Endothelial cell of umbilical vein (primary cell): Measurements from ENCODE around the gene DSEL. TPM values are rescaled to one million over a fixed set of nuclear protein-coding genes. Genes with fewer than 3 reads are reported as not detected.

Source experiments
- BruUV-seq: library from RNA; stranded (reverse); fragments of 400-500 nt; replicated peaks from 2 replicates; lab custom pipeline; 2021; lab: Mats Ljungman, UMichigan
- CTCF ChIA-PET: fragments of 300-600, 350-600 bp; sonication (Branson Sonifier 250); formaldehyde crosslinking; loops from one replicate; lab custom pipeline; 2021; ENCODE audit warnings: antibody characterized with exemption, inconsistent platforms; lab: Charles Lee
- POLR2A ChIA-PET: fragments of 300-600, 350-600 bp; sonication (Branson Sonifier 250); formaldehyde crosslinking; loops from one replicate; lab custom pipeline; 2021; ENCODE audit warnings: antibody characterized with exemption, inconsistent platforms; lab: Charles Lee
- DNase-seq: peaks from one replicate; pipeline ENCODE4 v3.0.0-alpha.2; 2011; ENCODE audit warnings: low read depth, low spot score
- FAIRE-seq: peaks from 2 replicates; lab custom pipeline; 2011; peaks lifted over from hg19 to GRCh38; lab: Jason Lieb, UNC
- H2AFZ ChIP-seq: 2 replicates; pipeline ENCODE4 v1.6.0; 2012; ENCODE audit warnings: low read depth, low read length, control low read depth, inconsistent platforms
- H3K27ac ChIP-seq: 2 replicates; pipeline ENCODE4 v1.5.1; 2011; ENCODE audit warnings: low read depth, mild to moderate bottlenecking, control low read depth, low read length, moderate library complexity; ENCODE audit not compliant: insufficient read depth
- H3K27me3 ChIP-seq, 2 experiments: 2 replicates each; pipeline versions ENCODE4 v1.6.0 to v1.6.1; 2011; ENCODE audit warnings: low read length in 2 of 2, mixed read lengths in 1 of 2; ENCODE audit not compliant: control insufficient read depth in 2 of 2, insufficient read depth in 2 of 2
- H3K36me3 ChIP-seq, 2 experiments: 2 replicates in 1 of 2; 3 replicates in 1 of 2; pipeline ENCODE4 v1.5.1; 2011; ENCODE audit warnings: low read length in 2 of 2, mild to moderate bottlenecking in 1 of 2, moderate library complexity in 1 of 2; ENCODE audit not compliant: control insufficient read depth in 2 of 2, insufficient read depth in 2 of 2; ENCODE audit errors: extremely low read depth in 1 of 2
- H3K4me1 ChIP-seq: 3 replicates; pipeline ENCODE4 v1.5.1; 2011; ENCODE audit warnings: mild to moderate bottlenecking, low read length; ENCODE audit not compliant: control insufficient read depth, insufficient read depth; ENCODE audit errors: extremely low read depth
- H3K4me2 ChIP-seq: 2 replicates; pipeline ENCODE4 v1.6.1; 2011; ENCODE audit warnings: low read length, control low read depth, mixed read lengths; ENCODE audit not compliant: insufficient read depth
- H3K4me3 ChIP-seq, 3 experiments: fragments of 200-600 bp in 1 of 3; sonication (generic), shearing (Covaris generic) in 1 of 3; replicated peaks in 1 of 3; 2 replicates each; pipeline ENCODE4 v1.5.1; 2011 to 2016; ENCODE audit warnings: control low read depth in 3 of 3, low read length in 3 of 3, mild to moderate bottlenecking in 2 of 3, inconsistent platforms in 1 of 3, low read depth in 1 of 3, moderate library complexity in 1 of 3; ENCODE audit not compliant: insufficient read depth in 1 of 3
- H3K79me2 ChIP-seq: 2 replicates; pipeline ENCODE4 v1.6.0; 2012; ENCODE audit warnings: low read length, inconsistent platforms; ENCODE audit not compliant: control insufficient read depth, insufficient read depth
- H3K9ac ChIP-seq: replicated peaks from 2 replicates; pipeline ENCODE3; 2011; ENCODE audit warnings: low read length, control low read depth; ENCODE audit not compliant: insufficient read depth; ENCODE audit errors: extremely low read depth
- H3K9me1 ChIP-seq: replicated peaks from 3 replicates; pipeline ENCODE4 v1.6.0; 2011; ENCODE audit warnings: mild to moderate bottlenecking, low read length; ENCODE audit not compliant: control insufficient read depth, insufficient read depth; ENCODE audit errors: extremely low read depth
- H3K9me3 ChIP-seq: replicated peaks from 2 replicates; pipeline ENCODE4 v1.5.1; 2012; ENCODE audit warnings: low read length, inconsistent platforms; ENCODE audit not compliant: control insufficient read depth, insufficient read depth
- H4K20me1 ChIP-seq: replicated peaks from 2 replicates; pipeline ENCODE3; 2011; ENCODE audit warnings: mild to moderate bottlenecking, low read length; ENCODE audit not compliant: control insufficient read depth, insufficient read depth; ENCODE audit errors: extremely low read depth
- CTCF ChIP-seq, 2 donors: IDR thresholded peaks; 1 replicate in 1 of 2; 2 replicates in 1 of 2; pipeline ENCODE4 v1.5.1; 2011; ENCODE audit warnings: low read length in 2 of 2, mild to moderate bottlenecking in 2 of 2, moderate library complexity in 2 of 2, control low read depth in 1 of 2, inconsistent platforms in 1 of 2, low read depth in 1 of 2; ENCODE audit not compliant: insufficient read depth in 1 of 2; ENCODE audit errors: extremely low read depth in 1 of 2
- FOS ChIP-seq: IDR thresholded peaks from 2 replicates; pipeline ENCODE4 v1.6.1; 2011; ENCODE audit warnings: mild to moderate bottlenecking, low read length, moderate library complexity, borderline replicate concordance; ENCODE audit not compliant: insufficient read depth
- MYC ChIP-seq: IDR thresholded peaks from one replicate; pipeline ENCODE4 v1.6.1; 2011; ENCODE audit warnings: mild to moderate bottlenecking, low read depth, low read length
- POLR2A ChIP-seq: IDR thresholded peaks from 2 replicates; pipeline ENCODE4 v1.6.1; 2012; ENCODE audit warnings: low read depth, mild to moderate bottlenecking, control low read depth, low read length
- POLR2AphosphoS5 ChIP-seq: IDR thresholded peaks from 2 replicates; pipeline ENCODE4 v1.6.1; 2012; ENCODE audit warnings: low read depth, mild to moderate bottlenecking, control low read depth, low read length, moderate library complexity; ENCODE audit not compliant: insufficient read depth
- dilution Hi-C: fragments of 300-500 bp; cut with MboI; formaldehyde crosslinking; loops from one replicate; pipeline ENCODE4 v1.15.0; 2019; ENCODE audit warnings: low sequenced_read_pairs; ENCODE audit not compliant: extremely low pct_ligation_motif_present
- intact Hi-C: fragments of 100-400 bp; cut with micrococcal nuclease; formaldehyde crosslinking; loops from one replicate; pipeline ENCODE4 v1.10.0; 2022
- polyA plus RNA-seq, 4 experiments: library from polyadenylated mRNA; depleted of rRNA in 3 of 4; stranded (reverse) in 3 of 4; unstranded in 1 of 4; fragments of >200 nt; gene quantifications; 2 replicates each; pipeline versions ENCODE4 v1.2.1 to v1.2.3, GENCODE V29; 2011 to 2012; ENCODE audit warnings: missing spikeins in 1 of 4
- total RNA-seq: library from RNA; stranded (reverse); gene quantifications from 2 replicates; pipeline ENCODE4 v1.2.3, GENCODE V29; 2021
- TF ChIP-seq, protein P1 (sequence below): IDR thresholded peaks from 2 replicates; pipeline ENCODE4 v1.6.1; 2011; ENCODE audit not compliant: insufficient read depth, insufficient read length

Gene DSEL
- total and polyA plus RNA-seq, 2 donors (not counting 3 experiments of a cell fraction or from before 2014, with no cell fraction given) = 2.0 to 4.5 TPM

DNA sequence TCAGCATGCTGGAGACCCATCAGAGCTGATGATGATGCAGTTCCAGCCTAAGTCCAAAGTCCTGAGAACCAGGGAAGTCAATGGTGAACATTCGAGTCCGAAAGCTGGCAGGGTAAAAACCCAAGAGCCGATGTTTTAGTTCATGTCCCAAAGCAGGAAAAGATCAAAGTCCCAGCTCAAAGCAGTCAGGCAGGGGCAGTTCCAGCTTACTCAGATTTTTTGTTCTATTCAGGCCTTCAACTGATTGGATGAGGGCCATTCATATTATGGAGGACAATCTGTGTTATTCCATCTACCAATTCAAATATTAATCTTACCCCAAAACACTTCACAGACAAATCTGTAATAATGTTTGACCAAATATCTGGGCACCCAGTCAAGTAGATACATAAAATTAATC is 38.3 kb downstream of the DSEL start:
- Histone ChIP-seq H3K27me3 (no peaks in the 10 kb centered on the region), H3K79me2 (no peaks in the 10 kb centered on the region), H4K20me1 (no peaks in the 10 kb centered on the region), H3K27ac (no peak overlapping the region), H3K36me3 (no peaks in the 10 kb centered on the region), H3K9ac (no peak overlapping the region), H3K4me2 (no peak overlapping the region), H3K4me3 (no peak overlapping the region), H3K9me3 (no peaks in the 10 kb centered on the region), H2AFZ (no peak overlapping the region), H3K4me1 (no peaks in the 10 kb centered on the region), H3K9me1 (no peaks in the 10 kb centered on the region)
- TF ChIP-seq, protein P1, sequence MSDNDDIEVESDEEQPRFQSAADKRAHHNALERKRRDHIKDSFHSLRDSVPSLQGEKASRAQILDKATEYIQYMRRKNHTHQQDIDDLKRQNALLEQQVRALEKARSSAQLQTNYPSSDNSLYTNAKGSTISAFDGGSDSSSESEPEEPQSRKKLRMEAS = no peak
- TF ChIP-seq FOS (no peak), MYC (no peak), POLR2A (no peak), POLR2AphosphoS5 (no peak), CTCF (IDR thresholded peaks at IDR 0.05; ENCODE audit: extremely low read depth in 1 of 2, insufficient read depth in 1 of 2, low read depth in 1 of 2, low read length in 2 of 2) (no peak)
- no peak for DNase-seq
- ChIA-PET CTCF (no interaction called here), POLR2A (no interaction called here)
- intact Hi-C loops (no loop called here), dilution Hi-C loops (no loop called here)
- no peak for FAIRE-seq
- BruUV-seq = no TSS peak

DNA sequence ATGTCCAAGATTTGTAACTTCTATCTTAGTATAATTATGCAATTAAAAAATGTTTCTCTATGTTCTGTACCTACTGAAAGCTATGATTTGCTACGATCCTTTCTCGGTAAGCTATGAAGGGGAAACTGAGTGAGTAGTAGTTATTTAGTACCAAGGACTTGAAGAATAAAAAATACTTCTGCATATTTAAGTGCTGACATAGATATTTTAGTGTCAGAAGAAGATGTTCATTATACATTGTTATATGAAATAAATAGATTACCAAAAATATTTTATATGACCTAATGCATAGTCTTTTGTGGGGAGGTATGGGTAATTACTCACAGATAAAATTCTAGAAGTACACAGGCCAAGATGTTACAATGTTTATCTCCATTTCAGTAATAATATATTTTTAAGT is 39.0 kb downstream of the DSEL start:
- no peaks in the 10 kb centered on the region for H3K4me1 ChIP-seq
- H3K36me3 ChIP-seq = no peaks in the 10 kb centered on the region
- H3K27me3 ChIP-seq = no peaks in the 10 kb centered on the region
- ChIA-PET POLR2A (no interaction called here), CTCF (no interaction called here)
- no peak overlapping the region for H3K27ac ChIP-seq
- no peaks in the 10 kb centered on the region for H3K79me2 ChIP-seq
- H3K4me2 ChIP-seq = no peak overlapping the region
- H3K9ac ChIP-seq = no peak overlapping the region
- no peak for TF ChIP-seq MYC
- TF ChIP-seq FOS = no peak
- H3K9me3 ChIP-seq = no peaks in the 10 kb centered on the region
- DNase-seq (no peak), FAIRE-seq (no peak)
- dilution Hi-C loops = no loop called here
- BruUV-seq = no TSS peak
- intact Hi-C loops = no loop called here
- no peaks in the 10 kb centered on the region for H4K20me1 ChIP-seq
- H3K4me3 ChIP-seq = no peak overlapping the region
- H2AFZ ChIP-seq = no peak overlapping the region
- H3K9me1 ChIP-seq = no peaks in the 10 kb centered on the region
